ENCODE data around the gene FRMD4A.

Gene FRMD4A

DNA sequence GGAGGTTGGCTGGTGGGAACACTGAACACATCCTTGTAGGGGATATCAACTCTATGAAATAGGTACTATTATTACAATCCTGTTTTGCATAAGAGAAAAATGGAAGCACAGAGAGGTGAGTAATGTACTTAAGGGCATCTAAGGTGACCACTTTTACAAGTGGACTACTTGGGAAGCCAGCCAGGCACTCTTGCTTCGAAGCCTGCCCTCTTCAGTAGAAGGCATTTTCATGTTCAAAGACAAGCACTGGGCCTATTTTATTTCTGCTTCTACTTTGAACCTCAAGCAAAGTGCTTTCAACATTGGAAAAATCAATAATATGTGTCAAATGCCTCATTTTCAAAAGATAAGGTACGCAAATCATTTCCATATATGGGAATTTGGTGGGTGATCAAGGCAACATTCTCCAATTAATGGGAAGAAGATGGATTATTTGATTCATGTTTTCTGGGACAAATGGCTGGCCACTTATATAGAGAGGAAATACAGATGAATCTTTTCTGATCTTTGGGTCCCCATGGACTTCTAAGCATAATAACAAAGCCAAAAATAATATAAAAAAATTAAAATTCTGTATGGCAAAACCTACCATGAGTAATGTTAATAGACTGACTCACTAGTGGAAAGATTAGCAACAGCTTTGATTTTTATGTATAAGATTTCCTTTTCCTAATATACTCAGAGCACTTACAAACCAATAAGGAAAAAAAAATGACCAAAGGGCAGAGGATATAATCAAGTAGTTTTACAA, 270.2 kb downstream of the FRMD4A start:
- peaks cover 4 to 7% of the 10 kb centered on the region in 2 donors for H3K4me1 ChIP-seq (ENCODE audit: control insufficient read depth in 2 of 2, insufficient read depth in 1 of 2, low read depth in 1 of 2, low read length in 2 of 2)
- no peak overlapping the region for H3K14ac ChIP-seq (ENCODE audit: low read length)
- no peaks in the 10 kb centered on the region for H3K36me3 ChIP-seq (replicated peaks in 1 of 2; ENCODE audit: control insufficient read depth in 2 of 2, insufficient read depth in 2 of 2, low read length in 2 of 2)
- no peak overlapping the region for H3K4me3 ChIP-seq (ENCODE audit: low read length in 2 of 2)
- H3K9me3 ChIP-seq (replicated peaks in 1 of 2; ENCODE audit: control insufficient read depth in 2 of 2, insufficient read depth in 1 of 2, low read depth in 1 of 2, low read length in 2 of 2), result peaks cover 0 to under 1% of the 10 kb centered on the region in 2 donors
- H4K91ac ChIP-seq (ENCODE audit: low read depth, low read length, poor library complexity), result no peak overlapping the region
- no peak overlapping the region for H2AFZ ChIP-seq (ENCODE audit: low read length)
- H2AK5ac ChIP-seq (ENCODE audit: low read depth, low read length), result no peak overlapping the region
- H3K27ac ChIP-seq (replicated peaks; ENCODE audit: low read length), result no peak overlapping the region
- H2BK120ac ChIP-seq (ENCODE audit: low read depth, low read length), result no peak overlapping the region
- H2BK12ac ChIP-seq (ENCODE audit: low read length), result no peak overlapping the region
- no peak overlapping the region for H3K4me2 ChIP-seq (ENCODE audit: insufficient read depth, low read length, poor library complexity, severe bottlenecking)
- no peak overlapping the region for H2BK15ac ChIP-seq (ENCODE audit: low read length)
- no peak overlapping the region for H3K18ac ChIP-seq (ENCODE audit: low read length)
- no peak overlapping the region for H3K4ac ChIP-seq (ENCODE audit: low read length)
- H2BK5ac ChIP-seq (ENCODE audit: low read length), result no peak overlapping the region
- no peak for DNase-seq (ENCODE audit: low spot score)
- H3K9ac ChIP-seq (ENCODE audit: low read depth, low read length, poor library complexity), result no peak overlapping the region
- no peak overlapping the region for H4K8ac ChIP-seq (ENCODE audit: low read depth, low read length)
- WGBS, 2 donors (ENCODE audit: extremely low coverage in 2 of 2, insufficient read length in 2 of 2, insufficient replicate concordance in 1 of 2), result no CpG with 5 or more reads among the region's 2 CpGs
- no peak overlapping the region for H3K23ac ChIP-seq (ENCODE audit: low read depth, low read length, poor library complexity)
- no peaks in the 10 kb centered on the region for H3K27me3 ChIP-seq (ENCODE audit: control insufficient read depth in 3 of 3, insufficient read depth in 3 of 3, low read depth in 1 of 3, low read length in 3 of 3)
- no peaks in the 10 kb centered on the region for H3K79me1 ChIP-seq (ENCODE audit: low read depth, low read length)

DNA sequence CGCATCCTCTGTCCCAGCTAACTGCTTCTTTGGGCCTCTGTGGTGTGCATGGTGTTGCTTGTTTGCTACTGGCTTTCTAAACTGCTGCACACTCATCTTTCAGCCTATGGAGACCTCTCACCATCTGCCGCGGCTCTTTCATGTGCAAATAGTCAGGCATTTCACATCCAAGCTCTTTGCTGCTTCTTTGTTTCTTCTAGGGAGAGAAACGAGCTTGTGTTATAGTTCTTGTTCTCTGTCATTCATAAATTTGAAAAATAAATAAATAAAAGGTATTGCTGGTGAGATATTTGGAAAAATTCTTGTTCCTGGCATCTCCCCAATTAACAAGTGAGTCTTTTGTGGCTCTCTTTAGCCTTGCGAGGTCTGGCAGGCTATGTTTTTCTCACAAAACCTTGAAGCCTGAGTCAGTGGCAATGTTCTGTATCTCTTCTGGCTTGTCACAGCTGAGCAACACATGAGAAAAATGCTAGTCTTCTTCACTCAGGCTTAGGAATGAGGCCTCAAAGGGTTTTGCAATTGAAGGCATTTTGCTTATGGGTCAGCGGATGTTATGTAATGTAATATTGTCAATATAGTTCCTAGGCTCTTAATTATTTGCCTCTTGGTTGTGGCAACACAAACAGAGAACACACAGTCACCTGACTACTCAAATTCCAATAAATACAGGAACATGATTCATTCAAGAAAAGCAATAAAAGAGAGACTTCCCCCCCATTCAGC, 274.0 kb downstream of the FRMD4A start:
- Histone ChIP-seq H2BK12ac (ENCODE audit: low read length) (no peak overlapping the region), H2AFZ (ENCODE audit: low read length) (peak overlapping the region; percentile 74), H4K91ac (ENCODE audit: low read depth, low read length, poor library complexity) (no peak overlapping the region), H3K4ac (ENCODE audit: low read length) (no peak overlapping the region), H2AK5ac (ENCODE audit: low read depth, low read length) (no peak overlapping the region), H3K36me3 (replicated peaks in 1 of 2; ENCODE audit: control insufficient read depth in 2 of 2, insufficient read depth in 2 of 2, low read length in 2 of 2) (no peaks in the 10 kb centered on the region), H3K9ac (ENCODE audit: low read depth, low read length, poor library complexity) (no peak overlapping the region), H2BK5ac (ENCODE audit: low read length) (no peak overlapping the region), H3K27ac (replicated peaks; ENCODE audit: low read length) (peak overlapping the region; percentile 43), H3K4me1 (ENCODE audit: control insufficient read depth in 2 of 2, insufficient read depth in 1 of 2, low read depth in 1 of 2, low read length in 2 of 2) (peaks cover 7 to 18% of the 10 kb centered on the region in 2 donors), H2BK120ac (ENCODE audit: low read depth, low read length) (no peak overlapping the region), H3K23ac (ENCODE audit: low read depth, low read length, poor library complexity) (no peak overlapping the region), H3K27me3 (ENCODE audit: control insufficient read depth in 3 of 3, insufficient read depth in 3 of 3, low read depth in 1 of 3, low read length in 3 of 3) (no peaks in the 10 kb centered on the region), H3K14ac (ENCODE audit: low read length) (no peak overlapping the region), H4K8ac (ENCODE audit: low read depth, low read length) (no peak overlapping the region), H2BK15ac (ENCODE audit: low read length) (no peak overlapping the region), H3K79me1 (ENCODE audit: low read depth, low read length) (no peaks in the 10 kb centered on the region), H3K4me3 (ENCODE audit: low read length in 2 of 2) (peak overlapping the region in 1 of 2 donors; percentile 4), H3K9me3 (replicated peaks in 1 of 2; ENCODE audit: control insufficient read depth in 2 of 2, insufficient read depth in 1 of 2, low read depth in 1 of 2, low read length in 2 of 2) (peaks cover 4 to 19% of the 10 kb centered on the region in 2 donors), H3K18ac (ENCODE audit: low read length) (no peak overlapping the region), H3K4me2 (ENCODE audit: insufficient read depth, low read length, poor library complexity, severe bottlenecking) (no peak overlapping the region)
- no peak for DNase-seq (ENCODE audit: low spot score)
- WGBS, 2 donors (ENCODE audit: extremely low coverage in 2 of 2, insufficient read length in 2 of 2, insufficient replicate concordance in 1 of 2), result no CpG with 5 or more reads among the region's 6 CpGs

DNA sequence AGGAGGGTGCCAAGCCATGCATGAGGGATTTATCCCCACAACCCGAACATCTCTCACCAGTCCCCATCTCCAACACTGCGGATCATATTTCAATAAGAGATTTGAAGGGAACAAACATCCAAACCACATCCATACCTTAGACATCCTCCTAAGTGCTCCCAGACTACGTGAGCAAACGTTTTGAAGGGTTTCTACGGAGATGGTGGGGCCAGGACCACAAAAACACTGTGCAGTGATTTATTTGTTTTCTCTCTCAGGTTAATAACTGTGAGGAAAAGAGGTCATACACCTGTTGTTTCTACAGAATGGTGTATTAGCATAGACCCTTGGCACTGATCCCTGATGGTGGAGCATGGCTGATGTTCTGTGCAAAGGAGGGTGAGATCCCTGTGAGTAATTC, 277.8 kb downstream of the FRMD4A start:
- Histone ChIP-seq H4K8ac (ENCODE audit: low read depth, low read length) (no peak overlapping the region), H3K9ac (ENCODE audit: low read depth, low read length, poor library complexity) (no peak overlapping the region), H2BK5ac (ENCODE audit: low read length) (no peak overlapping the region), H3K4me3 (ENCODE audit: low read length in 2 of 2) (no peak overlapping the region), H3K4me1 (ENCODE audit: control insufficient read depth in 2 of 2, insufficient read depth in 1 of 2, low read depth in 1 of 2, low read length in 2 of 2) (peaks cover 7 to 18% of the 10 kb centered on the region in 2 donors), H4K91ac (ENCODE audit: low read depth, low read length, poor library complexity) (no peak overlapping the region), H3K36me3 (replicated peaks in 1 of 2; ENCODE audit: control insufficient read depth in 2 of 2, insufficient read depth in 2 of 2, low read length in 2 of 2) (no peaks in the 10 kb centered on the region), H2BK12ac (ENCODE audit: low read length) (no peak overlapping the region), H3K4ac (ENCODE audit: low read length) (no peak overlapping the region), H3K18ac (ENCODE audit: low read length) (peak overlapping the region; percentile 41), H2BK15ac (ENCODE audit: low read length) (no peak overlapping the region), H3K4me2 (ENCODE audit: insufficient read depth, low read length, poor library complexity, severe bottlenecking) (no peak overlapping the region), H2AFZ (ENCODE audit: low read length) (no peak overlapping the region), H3K79me1 (ENCODE audit: low read depth, low read length) (no peaks in the 10 kb centered on the region), H3K27me3 (ENCODE audit: control insufficient read depth in 3 of 3, insufficient read depth in 3 of 3, low read depth in 1 of 3, low read length in 3 of 3) (no peaks in the 10 kb centered on the region), H2BK120ac (ENCODE audit: low read depth, low read length) (no peak overlapping the region), H2AK5ac (ENCODE audit: low read depth, low read length) (no peak overlapping the region), H3K9me3 (replicated peaks in 1 of 2; ENCODE audit: control insufficient read depth in 2 of 2, insufficient read depth in 1 of 2, low read depth in 1 of 2, low read length in 2 of 2) (peaks cover 4 to 19% of the 10 kb centered on the region in 2 donors), H3K14ac (ENCODE audit: low read length) (no peak overlapping the region), H3K23ac (ENCODE audit: low read depth, low read length, poor library complexity) (no peak overlapping the region), H3K27ac (replicated peaks; ENCODE audit: low read length) (no peak overlapping the region)
- DNase-seq (ENCODE audit: low spot score), result no peak
- no CpG with 5 or more reads among the region's 5 CpGs for whole genome bisulfite sequencing, 2 donors (ENCODE audit: extremely low coverage in 2 of 2, insufficient read length in 2 of 2, insufficient replicate concordance in 1 of 2)

DNA sequence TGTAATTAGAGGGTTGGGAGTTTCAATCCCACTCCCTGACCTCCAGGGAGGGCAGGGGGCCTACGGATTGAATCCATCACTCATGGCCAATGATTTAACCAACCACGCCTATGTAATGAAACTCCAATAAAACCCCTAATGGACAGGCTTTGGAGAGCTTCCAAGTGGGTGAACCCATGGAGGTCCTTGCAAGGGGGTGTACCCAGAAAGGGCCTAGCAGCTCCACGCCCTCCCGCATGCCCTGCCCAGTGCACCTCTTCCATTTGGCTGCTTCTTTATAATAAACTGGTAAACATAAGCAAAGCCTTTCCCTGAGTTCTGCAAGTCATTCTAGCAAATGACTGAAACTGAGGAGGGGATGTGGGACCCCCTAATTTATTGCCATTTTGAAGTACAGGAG, 280.1 kb downstream of the FRMD4A start:
- H3K23ac ChIP-seq (ENCODE audit: low read depth, low read length, poor library complexity), result no peak overlapping the region
- no peak overlapping the region for H2BK5ac ChIP-seq (ENCODE audit: low read length)
- H3K27ac ChIP-seq (replicated peaks; ENCODE audit: low read length), result no peak overlapping the region
- no peak overlapping the region for H4K91ac ChIP-seq (ENCODE audit: low read depth, low read length, poor library complexity)
- no peak overlapping the region for H3K4ac ChIP-seq (ENCODE audit: low read length)
- no peak for DNase-seq (ENCODE audit: low spot score)
- no peak overlapping the region for H2BK120ac ChIP-seq (ENCODE audit: low read depth, low read length)
- no peak overlapping the region for H3K9ac ChIP-seq (ENCODE audit: low read depth, low read length, poor library complexity)
- no peak overlapping the region for H3K4me2 ChIP-seq (ENCODE audit: insufficient read depth, low read length, poor library complexity, severe bottlenecking)
- H3K79me1 ChIP-seq (ENCODE audit: low read depth, low read length), result no peaks in the 10 kb centered on the region
- no peak overlapping the region for H2AK5ac ChIP-seq (ENCODE audit: low read depth, low read length)
- H3K4me1 ChIP-seq (ENCODE audit: control insufficient read depth in 2 of 2, insufficient read depth in 1 of 2, low read depth in 1 of 2, low read length in 2 of 2), result peaks cover 3 to 11% of the 10 kb centered on the region in 2 donors
- H4K8ac ChIP-seq (ENCODE audit: low read depth, low read length), result no peak overlapping the region
- no peak overlapping the region for H3K14ac ChIP-seq (ENCODE audit: low read length)
- WGBS, 2 donors (ENCODE audit: extremely low coverage in 2 of 2, insufficient read length in 2 of 2, insufficient replicate concordance in 1 of 2), result no CpG with 5 or more reads among the region's 4 CpGs
- peaks cover 4 to 19% of the 10 kb centered on the region in 2 donors for H3K9me3 ChIP-seq (replicated peaks in 1 of 2; ENCODE audit: control insufficient read depth in 2 of 2, insufficient read depth in 1 of 2, low read depth in 1 of 2, low read length in 2 of 2)
- H2BK15ac ChIP-seq (ENCODE audit: low read length), result no peak overlapping the region
- no peak overlapping the region for H3K18ac ChIP-seq (ENCODE audit: low read length)
- H3K36me3 ChIP-seq (replicated peaks in 1 of 2; ENCODE audit: control insufficient read depth in 2 of 2, insufficient read depth in 2 of 2, low read length in 2 of 2), result no peaks in the 10 kb centered on the region
- no peak overlapping the region for H2BK12ac ChIP-seq (ENCODE audit: low read length)
- H2AFZ ChIP-seq (ENCODE audit: low read length), result no peak overlapping the region
- no peaks in the 10 kb centered on the region for H3K27me3 ChIP-seq (ENCODE audit: control insufficient read depth in 3 of 3, insufficient read depth in 3 of 3, low read depth in 1 of 3, low read length in 3 of 3)
- H3K4me3 ChIP-seq (ENCODE audit: low read length in 2 of 2), result no peak overlapping the region

All from neuronal stem cell (in vitro differentiated cells).